Measurements from ENCODE around the gene KCTD10.

Gene KCTD10

DNA sequence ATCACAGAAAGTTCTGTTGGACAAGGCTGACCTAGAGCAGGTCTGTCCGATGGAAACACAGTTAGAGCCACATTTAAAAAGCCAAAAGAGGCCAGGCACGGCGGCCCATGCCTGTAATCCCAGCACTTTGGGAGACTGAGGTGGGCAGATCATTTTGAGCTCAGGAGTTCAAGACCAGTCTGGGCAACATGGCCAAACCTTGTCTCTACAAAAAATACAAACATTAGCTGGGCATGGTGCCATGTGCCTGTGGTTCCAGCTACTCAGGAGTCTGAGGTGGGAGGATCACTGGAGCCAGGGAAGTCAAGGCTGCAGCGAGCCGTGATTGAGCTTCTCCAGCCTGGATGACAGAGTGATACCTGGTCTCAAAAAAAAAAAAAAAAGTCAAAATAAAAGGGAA, 15.3 kb upstream of the KCTD10 start:
- ATAC-seq (ENCODE audit: insufficient read depth, low read depth): no peak
- Histone ChIP-seq H3K79me2 (ENCODE audit: insufficient read depth, low read length) (no peaks in the 10 kb centered on the region), H4K20me1 (ENCODE audit: insufficient read depth, low read length) (no peaks in the 10 kb centered on the region), H3K27me3 (ENCODE audit: insufficient read depth, low read length, poor library complexity) (no peaks in the 10 kb centered on the region), H3K36me3 (ENCODE audit: insufficient read depth, low read length) (peaks cover 58% of the 10 kb centered on the region), H2AFZ (ENCODE audit: low read depth, low read length) (no peak overlapping the region), H3K4me3 (ENCODE audit: low read depth in 1 of 2, low read length in 2 of 2) (no peak overlapping the region), H3K27ac (ENCODE audit: low read length) (no peak overlapping the region), H3K9ac (ENCODE audit: low read depth, low read length) (no peak overlapping the region), H3K4me1 (ENCODE audit: insufficient read depth, low read length) (no peaks in the 10 kb centered on the region), H3K9me3 (ENCODE audit: insufficient read depth, low read length, severe bottlenecking) (no peaks in the 10 kb centered on the region), H3K4me2 (ENCODE audit: insufficient read depth, low read length) (no peak overlapping the region)
- no peak for TF ChIP-seq EZH2 (IDR thresholded peaks at IDR 0.05; ENCODE audit: borderline replicate concordance, low read depth, low read length, severe bottlenecking)
- TF ChIP-seq, protein P1, sequence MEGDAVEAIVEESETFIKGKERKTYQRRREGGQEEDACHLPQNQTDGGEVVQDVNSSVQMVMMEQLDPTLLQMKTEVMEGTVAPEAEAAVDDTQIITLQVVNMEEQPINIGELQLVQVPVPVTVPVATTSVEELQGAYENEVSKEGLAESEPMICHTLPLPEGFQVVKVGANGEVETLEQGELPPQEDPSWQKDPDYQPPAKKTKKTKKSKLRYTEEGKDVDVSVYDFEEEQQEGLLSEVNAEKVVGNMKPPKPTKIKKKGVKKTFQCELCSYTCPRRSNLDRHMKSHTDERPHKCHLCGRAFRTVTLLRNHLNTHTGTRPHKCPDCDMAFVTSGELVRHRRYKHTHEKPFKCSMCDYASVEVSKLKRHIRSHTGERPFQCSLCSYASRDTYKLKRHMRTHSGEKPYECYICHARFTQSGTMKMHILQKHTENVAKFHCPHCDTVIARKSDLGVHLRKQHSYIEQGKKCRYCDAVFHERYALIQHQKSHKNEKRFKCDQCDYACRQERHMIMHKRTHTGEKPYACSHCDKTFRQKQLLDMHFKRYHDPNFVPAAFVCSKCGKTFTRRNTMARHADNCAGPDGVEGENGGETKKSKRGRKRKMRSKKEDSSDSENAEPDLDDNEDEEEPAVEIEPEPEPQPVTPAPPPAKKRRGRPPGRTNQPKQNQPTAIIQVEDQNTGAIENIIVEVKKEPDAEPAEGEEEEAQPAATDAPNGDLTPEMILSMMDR (IDR thresholded peaks at IDR 0.05; ENCODE audit: borderline replicate concordance, extremely low read depth, low read length, poor library complexity, severe bottlenecking): no peak
- DNase-seq: no peak

DNA sequence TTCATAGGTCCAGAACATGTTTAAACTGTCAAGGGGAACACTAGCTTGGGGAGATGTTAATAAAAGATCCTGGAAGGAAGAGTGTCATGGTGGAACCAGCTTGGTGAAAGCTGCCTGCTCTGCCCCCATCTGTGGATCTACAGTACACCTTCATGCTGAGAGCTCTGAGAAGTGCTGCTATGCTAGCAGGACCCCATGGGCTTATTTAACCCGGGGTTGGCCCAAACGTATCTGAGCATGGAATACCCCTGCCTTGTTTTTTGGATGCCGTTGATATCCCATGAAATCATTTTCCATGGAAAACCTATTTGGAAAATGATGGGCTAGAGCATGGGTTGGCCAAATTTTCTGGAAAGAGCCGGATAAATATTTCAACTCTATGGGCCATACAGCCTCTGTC, 14.6 kb upstream of the KCTD10 start:
- TF ChIP-seq, protein P1 (IDR thresholded peaks at IDR 0.05; ENCODE audit: borderline replicate concordance, extremely low read depth, low read length, poor library complexity, severe bottlenecking): no peak
- Histone ChIP-seq H2AFZ (ENCODE audit: low read depth, low read length) (no peak overlapping the region), H3K9ac (ENCODE audit: low read depth, low read length) (no peak overlapping the region), H3K4me2 (ENCODE audit: insufficient read depth, low read length) (no peak overlapping the region), H3K4me1 (ENCODE audit: insufficient read depth, low read length) (no peaks in the 10 kb centered on the region), H3K4me3 (ENCODE audit: low read depth in 1 of 2, low read length in 2 of 2) (no peak overlapping the region), H4K20me1 (ENCODE audit: insufficient read depth, low read length) (no peaks in the 10 kb centered on the region), H3K27me3 (ENCODE audit: insufficient read depth, low read length, poor library complexity) (no peaks in the 10 kb centered on the region), H3K9me3 (ENCODE audit: insufficient read depth, low read length, severe bottlenecking) (no peaks in the 10 kb centered on the region), H3K79me2 (ENCODE audit: insufficient read depth, low read length) (no peaks in the 10 kb centered on the region), H3K27ac (ENCODE audit: low read length) (no peak overlapping the region), H3K36me3 (ENCODE audit: insufficient read depth, low read length) (peaks cover 65% of the 10 kb centered on the region)
- DNase-seq (no peak), ATAC-seq (ENCODE audit: insufficient read depth, low read depth) (no peak)

DNA sequence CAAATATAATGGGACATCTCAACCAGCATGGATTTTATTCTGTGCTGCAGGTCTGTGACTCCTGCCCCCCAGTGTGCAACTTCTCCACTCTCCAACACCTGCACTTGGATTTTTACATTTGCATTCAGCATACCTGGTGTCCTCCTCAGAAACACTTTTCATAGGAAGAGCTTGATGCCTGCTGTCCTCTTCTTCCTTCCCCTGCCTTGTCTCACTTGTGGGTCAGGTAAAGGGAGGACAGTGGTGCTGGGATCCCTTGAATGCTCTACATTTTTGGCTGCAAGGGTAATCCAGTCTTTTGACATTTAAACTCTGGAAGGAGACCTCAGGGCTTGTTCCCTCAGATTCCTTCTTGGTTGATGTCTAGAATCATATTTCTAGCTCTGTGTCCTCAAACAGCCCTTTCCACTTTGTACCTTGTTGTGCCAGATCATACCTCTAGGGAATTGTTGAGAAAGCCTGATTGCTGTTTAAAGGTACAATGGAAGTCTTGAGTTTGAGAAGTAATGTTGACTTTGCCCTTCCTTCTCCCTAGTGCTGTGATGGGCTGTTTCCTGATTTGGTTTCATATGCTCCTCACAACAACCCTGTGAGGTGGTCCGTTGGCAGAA, 13.0 kb upstream of the KCTD10 start:
- DNase-seq (no peak), ATAC-seq (ENCODE audit: insufficient read depth, low read depth) (no peak)
- Histone ChIP-seq H2AFZ (ENCODE audit: low read depth, low read length) (no peak overlapping the region), H3K36me3 (ENCODE audit: insufficient read depth, low read length) (peaks cover 77% of the 10 kb centered on the region), H3K9ac (ENCODE audit: low read depth, low read length) (no peak overlapping the region), H3K4me2 (ENCODE audit: insufficient read depth, low read length) (no peak overlapping the region), H3K27me3 (ENCODE audit: insufficient read depth, low read length, poor library complexity) (no peaks in the 10 kb centered on the region), H3K27ac (ENCODE audit: low read length) (no peak overlapping the region), H3K79me2 (ENCODE audit: insufficient read depth, low read length) (no peaks in the 10 kb centered on the region), H3K9me3 (ENCODE audit: insufficient read depth, low read length, severe bottlenecking) (no peaks in the 10 kb centered on the region), H3K4me1 (ENCODE audit: insufficient read depth, low read length) (no peaks in the 10 kb centered on the region), H4K20me1 (ENCODE audit: insufficient read depth, low read length) (no peaks in the 10 kb centered on the region), H3K4me3 (ENCODE audit: low read depth in 1 of 2, low read length in 2 of 2) (no peak overlapping the region)
- TF ChIP-seq, protein P1 (IDR thresholded peaks at IDR 0.05; ENCODE audit: borderline replicate concordance, extremely low read depth, low read length, poor library complexity, severe bottlenecking): no peak
- no peak for TF ChIP-seq EZH2 (IDR thresholded peaks at IDR 0.05; ENCODE audit: borderline replicate concordance, low read depth, low read length, severe bottlenecking)

Measured in DND-41 (cell line).